MM.1S (cell line): ENCODE measurements around the gene PIGB.
"Not testable (repeated sequence)": the region's sequence is repeated elsewhere in the genome, so short reads cannot be mapped to it uniquely, and the experiment has no call there.

Experiments
- DNase-seq: peaks from one replicate; pipeline ENCODE4 v3.0.0-alpha.2; 2015
- H2AFZ ChIP-seq: fragments of 300-600 bp; sonication (generic); 2 replicates; pipeline ENCODE4 v1.6.0; 2016; ENCODE audit warnings: antibody characterized with exemption, low read length
- H3F3A ChIP-seq: fragments of 300-600 bp; sonication (generic); 2 replicates; pipeline ENCODE4 v1.6.1; 2016; ENCODE audit warnings: mild to moderate bottlenecking, antibody characterized with exemption, low read length, moderate library complexity, mixed read lengths; ENCODE audit not compliant: insufficient read depth
- H3K27ac ChIP-seq: fragments of 300-600 bp; sonication (generic); 2 replicates; pipeline ENCODE4 v1.5.1; 2016; ENCODE audit warnings: mild to moderate bottlenecking, low read length
- H3K27me3 ChIP-seq: fragments of 300-600 bp; sonication (generic); replicated peaks from 2 replicates; pipeline ENCODE4 v1.6.0; 2016; ENCODE audit warnings: low read length; ENCODE audit not compliant: insufficient read depth
- H3K36me3 ChIP-seq: fragments of 300-600 bp; sonication (generic); replicated peaks from 2 replicates; pipeline ENCODE4 v1.6.1; 2016; ENCODE audit warnings: mild to moderate bottlenecking, low read length, mixed read lengths; ENCODE audit not compliant: insufficient read depth
- H3K4me1 ChIP-seq: fragments of 300-600 bp; sonication (generic); 2 replicates; pipeline ENCODE4 v1.6.1; 2016; ENCODE audit warnings: low read length, mixed read lengths
- H3K4me2 ChIP-seq: fragments of 300-600 bp; sonication (generic); 2 replicates; pipeline ENCODE4 v1.6.0; 2016; ENCODE audit warnings: low read depth, low read length
- H3K4me3 ChIP-seq: fragments of 300-600 bp; sonication (generic); 2 replicates; pipeline ENCODE4 v1.5.1; 2016; ENCODE audit warnings: low read length, mixed read lengths
- H3K79me2 ChIP-seq: fragments of 300-600 bp; sonication (generic); 2 replicates; pipeline ENCODE4 v1.6.1; 2016; ENCODE audit warnings: mixed run types, low read length, mixed read lengths
- H3K9ac ChIP-seq: fragments of 300-600 bp; sonication (generic); 2 replicates; pipeline ENCODE4 v1.6.1; 2016; ENCODE audit warnings: low read length, mixed read lengths
- H3K9me2 ChIP-seq: fragments of 300-600 bp; sonication (generic); replicated peaks from 2 replicates; pipeline ENCODE4 v1.6.1; 2016; ENCODE audit warnings: mild to moderate bottlenecking, low read length, mixed read lengths; ENCODE audit not compliant: insufficient read depth
- H3K9me3 ChIP-seq: fragments of 300-600 bp; sonication (generic); replicated peaks from 2 replicates; pipeline ENCODE4 v1.6.1; 2016; ENCODE audit warnings: mild to moderate bottlenecking, low read length, mixed read lengths; ENCODE audit not compliant: insufficient read depth
- H4K20me1 ChIP-seq: fragments of 300-600 bp; sonication (generic); 2 replicates; pipeline ENCODE4 v1.6.1; 2016; ENCODE audit warnings: mild to moderate bottlenecking, low read length, moderate library complexity, mixed read lengths; ENCODE audit not compliant: insufficient read depth
- CTCF ChIP-seq: fragments of 300-600 bp; sonication (generic); IDR thresholded peaks from 2 replicates; pipeline ENCODE4 v1.5.1; 2016; ENCODE audit warnings: antibody characterized with exemption, low read length, mixed read lengths
- EZH2 ChIP-seq: fragments of 300-600 bp; sonication (generic); optimal IDR thresholded peaks from 2 replicates; pipeline ENCODE3; 2017; ENCODE audit warnings: low read depth, mild to moderate bottlenecking, antibody characterized with exemption, low read length, mixed read lengths
- EZH2phosphoT487 ChIP-seq: fragments of 300-600 bp; sonication (generic); IDR thresholded peaks from 2 replicates; pipeline ENCODE4 v1.6.1; 2018; ENCODE audit warnings: antibody characterized with exemption, low read length

The PIGB gene

DNA sequence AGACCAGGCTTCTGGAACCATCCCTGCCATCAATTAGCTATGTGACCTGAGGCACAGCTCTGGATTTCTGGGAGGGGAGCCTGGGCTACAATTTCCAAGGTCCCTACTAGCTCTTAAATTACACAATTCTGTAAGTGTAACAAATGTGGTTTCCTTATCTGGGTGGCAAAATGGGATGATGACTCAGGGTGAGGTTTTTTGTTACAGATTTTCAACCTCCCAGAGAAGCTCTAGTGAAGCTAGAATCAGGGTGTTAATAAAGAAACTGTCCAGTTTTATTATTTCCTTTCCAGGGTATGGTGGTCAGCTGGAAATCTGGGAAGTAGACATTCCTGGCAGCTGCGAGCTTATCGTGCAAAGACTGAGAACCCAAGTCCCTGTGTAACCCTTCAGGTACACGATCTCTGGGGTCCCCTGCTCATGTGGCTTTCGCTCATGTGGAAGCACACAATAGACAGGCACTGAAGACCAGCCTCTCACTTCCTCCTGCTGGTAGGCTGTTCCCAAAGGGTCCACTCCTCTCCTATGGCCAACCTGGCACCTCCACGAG is 36.7 kb upstream of the PIGB start:
- DNase-seq = no peak
- TF ChIP-seq CTCF (no peak), EZH2 (no peak), EZH2phosphoT487 (no peak)
- peaks cover 68% of the 10 kb centered on the region for H3K4me1 ChIP-seq
- H3F3A ChIP-seq = peaks cover 53% of the 10 kb centered on the region
- no peaks in the 10 kb centered on the region for H3K36me3 ChIP-seq
- H3K4me3 ChIP-seq = no peak overlapping the region
- peak overlapping the region; percentile 49; the same call in 1 of the 2 replicates for H3K4me2 ChIP-seq
- H3K9me2 ChIP-seq = no peaks in the 10 kb centered on the region
- H2AFZ ChIP-seq = no peak overlapping the region
- no peaks in the 10 kb centered on the region for H3K27me3 ChIP-seq
- no peaks in the 10 kb centered on the region for H3K9me3 ChIP-seq
- H3K27ac ChIP-seq = peak overlapping the region; percentile 94; the same call in 1 of the 2 replicates
- no peak overlapping the region for H3K9ac ChIP-seq
- peaks cover 80% of the 10 kb centered on the region for H3K79me2 ChIP-seq
- no peaks in the 10 kb centered on the region for H4K20me1 ChIP-seq

DNA sequence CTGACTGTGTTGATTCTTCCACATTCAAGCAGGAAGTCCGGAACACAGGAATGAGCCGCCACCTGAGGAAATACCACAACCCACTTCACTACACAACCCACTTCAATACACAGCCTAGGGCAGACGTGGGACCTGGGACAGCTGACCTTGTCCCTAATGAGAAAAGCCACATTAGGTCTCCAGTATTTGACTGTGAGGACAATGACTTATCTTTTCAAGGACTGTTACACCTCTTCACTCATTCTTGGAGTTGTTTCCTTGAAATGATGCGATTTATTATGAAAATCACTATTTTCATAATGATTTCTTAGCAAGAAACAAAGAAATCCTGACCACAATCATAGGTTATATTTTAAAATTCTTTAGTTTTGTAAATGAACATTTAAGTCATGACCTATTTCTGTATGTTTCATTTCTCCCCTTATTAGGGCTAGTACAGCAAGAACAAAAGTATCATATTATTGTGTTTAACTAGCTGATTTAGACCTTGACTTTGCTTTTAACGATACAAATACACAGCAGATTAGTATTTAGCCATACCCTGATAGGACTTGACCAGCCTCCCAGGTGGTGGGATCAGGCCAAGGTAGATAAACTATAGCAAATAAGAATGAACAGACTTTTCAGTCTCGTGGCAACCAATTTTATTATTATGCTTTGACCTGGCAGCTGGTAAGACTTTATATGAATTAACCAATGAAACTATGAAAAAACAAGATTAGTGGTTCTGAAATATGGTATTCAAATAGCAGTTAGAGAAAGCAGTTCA is 35.5 kb upstream of the PIGB start:
- Histone ChIP-seq H2AFZ (no peak overlapping the region), H3K36me3 (no peaks in the 10 kb centered on the region), H3F3A (peaks cover 42% of the 10 kb centered on the region), H3K4me1 (peaks cover 62% of the 10 kb centered on the region), H3K4me2 (0 out of 2 replicates have a peak overlapping the region, but pooled peaks have one; percentile 49), H3K9me3 (no peaks in the 10 kb centered on the region), H3K4me3 (no peak overlapping the region), H3K79me2 (peaks cover 82% of the 10 kb centered on the region), H4K20me1 (no peaks in the 10 kb centered on the region), H3K9me2 (no peaks in the 10 kb centered on the region), H3K9ac (no peak overlapping the region), H3K27ac (peak overlapping the region; percentile 94; the same call in 1 of the 2 replicates), H3K27me3 (no peaks in the 10 kb centered on the region)
- TF ChIP-seq EZH2phosphoT487 = no peak
- no peak for TF ChIP-seq EZH2
- no peak for TF ChIP-seq CTCF
- no peak for DNase-seq

DNA sequence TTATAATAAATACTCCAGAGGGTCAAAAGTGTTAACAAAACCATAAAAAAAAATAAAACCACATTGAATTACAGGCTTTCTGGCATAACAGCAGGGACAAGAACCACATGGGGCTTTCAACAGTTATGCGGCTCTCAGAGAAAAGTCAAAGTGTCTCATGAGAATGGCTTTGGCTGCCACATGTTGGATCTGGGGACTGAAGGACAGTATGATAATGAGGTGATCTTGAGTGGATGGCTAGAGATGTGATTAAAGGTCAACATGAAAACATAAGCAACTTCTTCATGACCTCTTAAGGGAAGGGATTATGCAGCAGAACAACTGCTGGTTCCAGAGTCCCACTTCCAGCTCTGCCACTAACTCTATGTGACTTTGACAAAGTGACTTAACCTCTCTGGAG is 34.6 kb upstream of the PIGB start:
- H3K4me3 ChIP-seq = no peak overlapping the region
- H4K20me1 ChIP-seq = no peaks in the 10 kb centered on the region
- H3K9me2 ChIP-seq = no peaks in the 10 kb centered on the region
- H3K27me3 ChIP-seq = no peaks in the 10 kb centered on the region
- peaks cover 33% of the 10 kb centered on the region for H3F3A ChIP-seq
- TF ChIP-seq EZH2 = no peak
- TF ChIP-seq CTCF = no peak
- TF ChIP-seq EZH2phosphoT487 = no peak
- H3K9ac ChIP-seq = no peak overlapping the region
- no peak overlapping the region for H3K4me2 ChIP-seq
- no peak for DNase-seq
- H3K79me2 ChIP-seq = peaks cover 85% of the 10 kb centered on the region
- no peak overlapping the region for H3K27ac ChIP-seq
- H3K4me1 ChIP-seq = peaks cover 53% of the 10 kb centered on the region
- no peaks in the 10 kb centered on the region for H3K36me3 ChIP-seq
- H3K9me3 ChIP-seq = no peaks in the 10 kb centered on the region
- no peak overlapping the region for H2AFZ ChIP-seq

DNA sequence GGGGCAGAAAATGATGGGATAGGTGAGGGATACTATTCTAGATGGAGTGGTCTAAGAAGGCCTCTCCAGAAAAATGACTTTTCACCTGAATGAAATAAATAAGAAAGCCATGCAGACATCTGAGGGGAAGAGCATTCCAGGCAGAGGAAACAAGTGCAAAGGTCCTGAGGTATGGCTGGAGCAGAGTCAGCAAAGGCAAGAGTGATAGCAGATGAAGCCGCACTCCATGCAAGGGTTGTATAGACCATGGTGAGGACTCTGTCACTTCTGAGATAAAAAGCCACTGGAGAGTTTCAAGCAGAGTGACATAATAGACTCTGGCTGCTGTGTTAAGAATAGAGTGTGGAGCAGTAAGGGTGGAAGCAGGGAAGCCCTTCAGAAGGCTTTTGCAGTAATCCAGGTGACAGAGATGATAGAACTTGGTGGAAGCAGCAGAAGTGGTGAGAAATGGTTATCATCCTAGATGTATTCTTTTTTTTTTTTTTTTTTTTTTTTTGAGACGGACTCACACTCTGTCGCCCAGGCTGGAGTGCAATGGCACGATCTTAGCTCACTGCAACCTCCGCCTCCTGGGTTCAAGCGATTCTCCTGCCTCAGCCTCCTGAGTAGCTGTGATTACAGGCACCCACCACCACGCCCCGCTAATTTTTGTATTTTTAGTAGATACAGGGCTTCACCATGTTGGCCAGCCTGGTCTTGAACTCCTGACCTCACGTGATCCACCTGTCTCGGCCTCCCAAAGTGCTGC is 32.4 kb upstream of the PIGB start:
- H3K4me2 ChIP-seq, H3K9ac ChIP-seq, H3K9me2 ChIP-seq, H3K9me3 ChIP-seq, H3K36me3 ChIP-seq, H3K27ac ChIP-seq, H4K20me1 ChIP-seq, H3K27me3 ChIP-seq, DNase-seq, H2AFZ ChIP-seq, H3K4me3 ChIP-seq: not testable (repeated sequence)
- H3F3A ChIP-seq = peaks cover 21% of the 10 kb centered on the region
- peaks cover 45% of the 10 kb centered on the region for H3K4me1 ChIP-seq
- H3K79me2 ChIP-seq = peaks cover 83% of the 10 kb centered on the region
